WTC11 (cell line): ENCODE measurements around the gene STK39. TPM values are rescaled to one million over a fixed set of nuclear protein-coding genes. Genes with fewer than 3 reads are reported as not detected.

Source experiments
- ATAC-seq: fragments of 200-7000 bp; cut with Tn5 transposase; 2 replicates; pipeline ENCODE4 v1.10.0; 2021; ENCODE audit warnings: mild to moderate bottlenecking, moderate library complexity
- CTCF ChIA-PET: fragments of 300-600 bp; sonication (Branson Sonifier 250); formaldehyde crosslinking; loops from one replicate; lab custom pipeline; 2021; ENCODE audit warnings: antibody characterized with exemption; lab: Charles Lee
- POLR2A ChIA-PET: fragments of 350-600 bp; sonication (Branson Sonifier 250); formaldehyde crosslinking; loops from one replicate; lab custom pipeline; 2021; ENCODE audit warnings: antibody characterized with exemption; lab: Charles Lee
- DNase-seq: peaks from one replicate; pipeline ENCODE4 v3.0.0; 2021; ENCODE audit warnings: low spot score
- H3K27ac Mint-ChIP-seq: 2 replicates; pipeline ENCODE4 v1.8.0; 2021; ENCODE audit warnings: mixed read lengths
- H3K27me3 Mint-ChIP-seq: 2 replicates; pipeline ENCODE4 v1.8.0; 2021; ENCODE audit warnings: low read depth, mild to moderate bottlenecking, moderate library complexity, mixed read lengths
- H3K36me3 Mint-ChIP-seq: 2 replicates; pipeline ENCODE4 v1.8.0; 2021; ENCODE audit warnings: mixed read lengths
- H3K4me1 Mint-ChIP-seq: 2 replicates; pipeline ENCODE4 v1.8.0; 2022; ENCODE audit warnings: mixed read lengths
- H3K4me3 Mint-ChIP-seq: 2 replicates; pipeline ENCODE4 v1.8.0; 2021; ENCODE audit warnings: mild to moderate bottlenecking, moderate library complexity, mixed read lengths
- H3K9me3 Mint-ChIP-seq: 2 replicates; pipeline ENCODE4 v1.8.0; 2021; ENCODE audit warnings: mixed read lengths
- CREB1 ChIP-seq: sonication (generic); formaldehyde crosslinking; IDR thresholded peaks from 2 replicates; pipeline ENCODE4 v1.8.0; 2023; ENCODE audit warnings: mild to moderate bottlenecking, missing genetic modification reagents
- EMX1 ChIP-seq: fragments of 250-450 bp; sonication (Bioruptor Pico); IDR thresholded peaks from 2 replicates; pipeline ENCODE4 v1.8.0; 2021; ENCODE audit warnings: mild to moderate bottlenecking
- FOXJ3 ChIP-seq: sonication (generic); formaldehyde crosslinking; IDR thresholded peaks from 2 replicates; pipeline ENCODE4 v1.9.0; 2021; ENCODE audit warnings: missing genetic modification reagents, mild to moderate bottlenecking, borderline replicate concordance
- FOXP1 ChIP-seq: sonication (generic); formaldehyde crosslinking; IDR thresholded peaks from 2 replicates; pipeline ENCODE4 v1.8.0; 2022; ENCODE audit warnings: missing genetic modification reagents, mild to moderate bottlenecking, moderate library complexity, borderline replicate concordance
- GABPB1 ChIP-seq: sonication (generic); formaldehyde crosslinking; IDR thresholded peaks from 2 replicates; pipeline ENCODE4 v1.8.1; 2023; ENCODE audit warnings: mild to moderate bottlenecking, missing genetic modification reagents
- GTF2I ChIP-seq: fragments of 250-450 bp; sonication (Bioruptor Pico); conservative IDR thresholded peaks from 2 replicates; pipeline ENCODE4 v1.4.0; 2021; ENCODE audit warnings: mild to moderate bottlenecking
- IRF1 ChIP-seq: sonication (generic); formaldehyde crosslinking; IDR thresholded peaks from 2 replicates; pipeline ENCODE4 v1.8.0; 2023; ENCODE audit warnings: missing genetic modification reagents
- IRF2 ChIP-seq: sonication (generic); formaldehyde crosslinking; IDR thresholded peaks from 2 replicates; pipeline ENCODE4 v1.8.0; 2022; ENCODE audit warnings: low read depth, missing genetic modification reagents, borderline replicate concordance
- JAZF1 ChIP-seq: fragments of 250-450 bp; sonication (Bioruptor Pico); IDR thresholded peaks from 2 replicates; pipeline ENCODE4 v1.9.0; 2021; ENCODE audit warnings: moderate library complexity, mild to moderate bottlenecking, inconsistent platforms
- MYBL2 ChIP-seq: sonication (generic); formaldehyde crosslinking; IDR thresholded peaks from 2 replicates; pipeline ENCODE4 v1.8.1; 2023; ENCODE audit warnings: mild to moderate bottlenecking, moderate library complexity, missing genetic modification reagents
- NR1H2 ChIP-seq: sonication (generic); formaldehyde crosslinking; IDR thresholded peaks from 2 replicates; pipeline ENCODE4 v1.9.0; 2021; ENCODE audit warnings: mild to moderate bottlenecking, moderate library complexity, missing genetic modification reagents
- TEAD1 ChIP-seq: sonication (generic); formaldehyde crosslinking; IDR thresholded peaks from 2 replicates; pipeline ENCODE4 v1.8.0; 2022; ENCODE audit warnings: mild to moderate bottlenecking, missing genetic modification reagents
- TEAD4 ChIP-seq: sonication (generic); formaldehyde crosslinking; IDR thresholded peaks from 2 replicates; pipeline ENCODE4 v1.8.0; 2022; ENCODE audit warnings: mild to moderate bottlenecking, missing genetic modification reagents
- ZBTB21 ChIP-seq: sonication (generic); formaldehyde crosslinking; IDR thresholded peaks from 2 replicates; pipeline ENCODE4 v1.8.1; 2023; ENCODE audit warnings: mild to moderate bottlenecking, missing genetic modification reagents, borderline replicate concordance
- ZNF263 ChIP-seq: sonication (generic); formaldehyde crosslinking; IDR thresholded peaks from 2 replicates; pipeline ENCODE4 v1.8.1; 2022; ENCODE audit warnings: low read depth, mild to moderate bottlenecking, moderate library complexity, missing genetic modification reagents
- ZNF532 ChIP-seq: fragments of 250-450 bp; sonication (Bioruptor Pico); IDR thresholded peaks from 2 replicates; pipeline ENCODE4 v1.9.0; 2021; ENCODE audit warnings: mild to moderate bottlenecking, borderline replicate concordance
- ZNF671 ChIP-seq: fragments of 250-450 bp; sonication (Bioruptor Pico); IDR thresholded peaks from 2 replicates; pipeline ENCODE4 v1.8.0; 2021; ENCODE audit warnings: mild to moderate bottlenecking
- ZSCAN18 ChIP-seq: fragments of 250-450 bp; sonication (Bioruptor Pico); IDR thresholded peaks from 2 replicates; pipeline ENCODE4 v2.1.2; 2022; ENCODE audit warnings: mild to moderate bottlenecking, moderate library complexity
- total RNA-seq: library from RNA; stranded (reverse); gene quantifications from 3 replicates; pipeline ENCODE4 v1.2.3, GENCODE V29; 2021
- TF ChIP-seq, protein P1 (sequence below): sonication (generic); formaldehyde crosslinking; IDR thresholded peaks from 2 replicates; pipeline ENCODE4 v1.8.1; 2022; ENCODE audit warnings: missing genetic modification reagents, borderline replicate concordance
- TF ChIP-seq, protein P2 (sequence below): sonication (generic); formaldehyde crosslinking; IDR thresholded peaks from 2 replicates; pipeline ENCODE4 v1.8.1; 2022; ENCODE audit warnings: mild to moderate bottlenecking, moderate library complexity, missing genetic modification reagents
- TF ChIP-seq, protein P3 (sequence below): fragments of 200-600 bp; IDR thresholded peaks from 2 replicates; pipeline ENCODE4 v1.8.0; 2022; ENCODE audit warnings: antibody characterized with exemption
- TF ChIP-seq, protein P4 (sequence below): sonication (generic); formaldehyde crosslinking; IDR thresholded peaks from 2 replicates; pipeline ENCODE4 v1.8.1; 2022; ENCODE audit warnings: mild to moderate bottlenecking, missing genetic modification reagents, moderate library complexity, borderline replicate concordance

STK39 gene
- total RNA-seq, 1 experiment from 2014 or later: 20.5 TPM

DNA sequence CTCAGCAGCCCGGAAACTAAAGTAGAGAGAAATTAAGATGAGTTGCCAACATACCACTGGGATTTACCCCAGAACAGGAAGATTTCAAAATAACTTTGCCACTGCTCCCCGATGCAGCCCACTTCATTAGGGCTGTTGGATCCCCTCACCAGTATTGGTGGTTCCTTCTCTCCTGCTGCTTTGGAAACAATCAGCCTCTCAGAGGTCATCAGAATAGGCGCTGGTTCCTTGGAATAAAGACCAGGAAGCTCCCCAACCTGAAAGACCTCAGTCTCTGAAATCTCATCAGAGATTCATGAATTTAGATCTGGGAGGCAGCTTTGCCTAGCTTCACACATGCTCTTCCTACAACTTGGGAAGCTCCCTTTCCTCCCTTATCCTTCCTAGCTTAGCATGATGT lies 332.4 kb downstream of the STK39 start (continued):
- TF ChIP-seq, protein P1, sequence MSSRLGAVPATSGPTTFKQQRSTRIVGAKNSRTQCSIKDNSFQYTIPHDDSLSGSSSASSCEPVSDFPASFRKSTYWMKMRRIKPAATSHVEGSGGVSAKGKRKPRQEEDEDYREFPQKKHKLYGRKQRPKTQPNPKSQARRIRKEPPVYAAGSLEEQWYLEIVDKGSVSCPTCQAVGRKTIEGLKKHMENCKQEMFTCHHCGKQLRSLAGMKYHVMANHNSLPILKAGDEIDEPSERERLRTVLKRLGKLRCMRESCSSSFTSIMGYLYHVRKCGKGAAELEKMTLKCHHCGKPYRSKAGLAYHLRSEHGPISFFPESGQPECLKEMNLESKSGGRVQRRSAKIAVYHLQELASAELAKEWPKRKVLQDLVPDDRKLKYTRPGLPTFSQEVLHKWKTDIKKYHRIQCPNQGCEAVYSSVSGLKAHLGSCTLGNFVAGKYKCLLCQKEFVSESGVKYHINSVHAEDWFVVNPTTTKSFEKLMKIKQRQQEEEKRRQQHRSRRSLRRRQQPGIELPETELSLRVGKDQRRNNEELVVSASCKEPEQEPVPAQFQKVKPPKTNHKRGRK (CRISPR knock-in tag): no peak
- TF ChIP-seq, protein P2, sequence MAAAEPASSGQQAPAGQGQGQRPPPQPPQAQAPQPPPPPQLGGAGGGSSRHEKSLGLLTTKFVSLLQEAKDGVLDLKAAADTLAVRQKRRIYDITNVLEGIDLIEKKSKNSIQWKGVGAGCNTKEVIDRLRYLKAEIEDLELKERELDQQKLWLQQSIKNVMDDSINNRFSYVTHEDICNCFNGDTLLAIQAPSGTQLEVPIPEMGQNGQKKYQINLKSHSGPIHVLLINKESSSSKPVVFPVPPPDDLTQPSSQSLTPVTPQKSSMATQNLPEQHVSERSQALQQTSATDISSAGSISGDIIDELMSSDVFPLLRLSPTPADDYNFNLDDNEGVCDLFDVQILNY (CRISPR knock-in tag): no peak

DNA sequence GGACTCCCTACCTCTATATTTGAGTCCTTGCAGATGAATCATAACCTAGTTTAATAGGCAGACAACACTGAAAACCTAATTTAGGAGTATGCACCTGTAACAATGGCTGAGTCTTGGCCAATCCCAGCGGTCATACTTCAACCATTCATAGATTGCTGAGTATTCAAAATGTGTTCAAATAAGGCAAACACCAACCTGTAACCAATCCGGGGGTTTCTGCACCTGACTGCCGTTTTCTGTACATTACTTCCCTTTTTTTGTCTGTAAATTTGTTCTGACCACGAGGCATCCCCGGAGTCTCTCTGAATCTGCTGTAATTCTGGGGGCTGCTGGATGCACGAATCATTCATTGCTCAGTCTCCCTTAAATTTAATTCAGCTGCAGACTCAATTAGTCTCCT lies 338.6 kb downstream of the STK39 start:
- TF ChIP-seq TEAD4: no peak
- TF ChIP-seq, protein P3, sequence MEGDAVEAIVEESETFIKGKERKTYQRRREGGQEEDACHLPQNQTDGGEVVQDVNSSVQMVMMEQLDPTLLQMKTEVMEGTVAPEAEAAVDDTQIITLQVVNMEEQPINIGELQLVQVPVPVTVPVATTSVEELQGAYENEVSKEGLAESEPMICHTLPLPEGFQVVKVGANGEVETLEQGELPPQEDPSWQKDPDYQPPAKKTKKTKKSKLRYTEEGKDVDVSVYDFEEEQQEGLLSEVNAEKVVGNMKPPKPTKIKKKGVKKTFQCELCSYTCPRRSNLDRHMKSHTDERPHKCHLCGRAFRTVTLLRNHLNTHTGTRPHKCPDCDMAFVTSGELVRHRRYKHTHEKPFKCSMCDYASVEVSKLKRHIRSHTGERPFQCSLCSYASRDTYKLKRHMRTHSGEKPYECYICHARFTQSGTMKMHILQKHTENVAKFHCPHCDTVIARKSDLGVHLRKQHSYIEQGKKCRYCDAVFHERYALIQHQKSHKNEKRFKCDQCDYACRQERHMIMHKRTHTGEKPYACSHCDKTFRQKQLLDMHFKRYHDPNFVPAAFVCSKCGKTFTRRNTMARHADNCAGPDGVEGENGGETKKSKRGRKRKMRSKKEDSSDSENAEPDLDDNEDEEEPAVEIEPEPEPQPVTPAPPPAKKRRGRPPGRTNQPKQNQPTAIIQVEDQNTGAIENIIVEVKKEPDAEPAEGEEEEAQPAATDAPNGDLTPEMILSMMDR: no peak
- no peak for TF ChIP-seq NR1H2
- TF ChIP-seq JAZF1 (CRISPR knock-in tag): no peak
- TF ChIP-seq, protein P4, sequence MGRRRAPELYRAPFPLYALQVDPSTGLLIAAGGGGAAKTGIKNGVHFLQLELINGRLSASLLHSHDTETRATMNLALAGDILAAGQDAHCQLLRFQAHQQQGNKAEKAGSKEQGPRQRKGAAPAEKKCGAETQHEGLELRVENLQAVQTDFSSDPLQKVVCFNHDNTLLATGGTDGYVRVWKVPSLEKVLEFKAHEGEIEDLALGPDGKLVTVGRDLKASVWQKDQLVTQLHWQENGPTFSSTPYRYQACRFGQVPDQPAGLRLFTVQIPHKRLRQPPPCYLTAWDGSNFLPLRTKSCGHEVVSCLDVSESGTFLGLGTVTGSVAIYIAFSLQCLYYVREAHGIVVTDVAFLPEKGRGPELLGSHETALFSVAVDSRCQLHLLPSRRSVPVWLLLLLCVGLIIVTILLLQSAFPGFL (CRISPR knock-in tag): no peak
- no peak for TF ChIP-seq GTF2I (CRISPR knock-in tag)
- TF ChIP-seq ZBTB21 (CRISPR knock-in tag): no peak
- TF ChIP-seq IRF1 (CRISPR knock-in tag): no peak
- no peak for TF ChIP-seq ZNF532 (CRISPR knock-in tag)
- TF ChIP-seq IRF2: no peak
- TF ChIP-seq ZSCAN18 (CRISPR knock-in tag): no peak
- TF ChIP-seq ZNF671 (CRISPR knock-in tag): no peak
- no peak for TF ChIP-seq EMX1 (CRISPR knock-in tag)
- no peak for TF ChIP-seq MYBL2 (CRISPR knock-in tag)
- no peak for TF ChIP-seq FOXP1 (CRISPR knock-in tag)
- TF ChIP-seq FOXJ3 (CRISPR knock-in tag): no peak
- no peak for TF ChIP-seq TEAD1 (CRISPR knock-in tag)
- TF ChIP-seq CREB1 (CRISPR knock-in tag): no peak
- no peak for TF ChIP-seq GABPB1
- TF ChIP-seq ZNF263 (CRISPR knock-in tag): no peak
- H3K27ac Mint-ChIP-seq: no peak overlapping the region

More for the DNA sequence above, 338.6 kb downstream of the STK39 start:
- Mint-ChIP-seq H3K36me3 (no peaks in the 10 kb centered on the region), H3K4me3 (no peak overlapping the region), H3K4me1 (peaks cover 10% of the 10 kb centered on the region), H3K9me3 (no peaks in the 10 kb centered on the region), H3K27me3 (no peaks in the 10 kb centered on the region)
- DNase-seq: no peak
- no peak for ATAC-seq
- POLR2A ChIA-PET: no interaction called here
- CTCF ChIA-PET: no interaction called here
